IMR-90 (cell line): Measurements from ENCODE around the gene AAK1. TPM values are rescaled to one million over a fixed set of nuclear protein-coding genes. Genes with fewer than 3 reads are reported as not detected.
"Not testable (repeated sequence)": the region's sequence is repeated elsewhere in the genome, so short reads cannot be mapped to it uniquely, and the experiment has no call there.

Source experiments
- ATAC-seq: fragments of 200-7000 bp; cut with Tn5 transposase; 2 replicates; pipeline ENCODE4 v1.9.1; 2020; ENCODE audit warnings: low read depth, mild to moderate bottlenecking, moderate library complexity
- BruUV-seq: library from RNA; stranded (reverse); fragments of 400-500 nt; replicated peaks from 2 replicates; lab custom pipeline; 2021; lab: Mats Ljungman, UMichigan
- CTCF ChIA-PET: fragments of 300-600 bp; formaldehyde crosslinking; extraction: SDS; loops from one replicate; lab custom pipeline; 2021; ENCODE audit warnings: antibody characterized with exemption; lab: Yijun Ruan, JAX
- POLR2A ChIA-PET: fragments of 300-600 bp; sonication (Branson Sonifier 250); formaldehyde crosslinking; loops from one replicate; lab custom pipeline; 2022; ENCODE audit warnings: antibody characterized with exemption; ENCODE audit not compliant: unreplicated experiment; lab: Charles Lee
- DNase-seq: peaks from one replicate; pipeline ENCODE4 v3.0.0; 2013
- H2AFZ ChIP-seq: replicated peaks from 2 replicates; pipeline ENCODE3; 2013; ENCODE audit warnings: low read length, mild to moderate bottlenecking; ENCODE audit not compliant: poor library complexity
- H2AK5ac ChIP-seq: 2 replicates; pipeline ENCODE4 v1.6.1; 2013; ENCODE audit warnings: low read depth, low read length, inconsistent platforms
- H2AK9ac ChIP-seq: replicated peaks from 2 replicates; pipeline ENCODE3; 2013; ENCODE audit warnings: mild to moderate bottlenecking, low read depth, low read length, moderate library complexity; ENCODE audit not compliant: poor library complexity
- H2BK120ac ChIP-seq: 2 replicates; pipeline ENCODE4 v1.6.1; 2013; ENCODE audit warnings: low read depth, low read length, inconsistent platforms
- H2BK15ac ChIP-seq: 3 replicates; pipeline ENCODE4 v1.6.1; 2013; ENCODE audit warnings: low read depth, low read length, inconsistent platforms
- H2BK20ac ChIP-seq: 2 replicates; pipeline ENCODE4 v1.6.1; 2013; ENCODE audit warnings: low read depth, mild to moderate bottlenecking, inconsistent platforms, low read length, moderate library complexity
- H2BK5ac ChIP-seq: 2 replicates; pipeline ENCODE4 v1.6.1; 2013; ENCODE audit warnings: mild to moderate bottlenecking, low read depth, low read length, inconsistent platforms; ENCODE audit not compliant: poor library complexity, severe bottlenecking
- H3K14ac ChIP-seq: replicated peaks from 2 replicates; pipeline ENCODE4 v1.6.1; 2013; ENCODE audit warnings: low read depth, low read length, inconsistent platforms
- H3K18ac ChIP-seq: 2 replicates; pipeline ENCODE4 v1.6.1; 2013; ENCODE audit warnings: low read depth, low read length, control low read depth
- H3K23ac ChIP-seq: 2 replicates; pipeline ENCODE4 v1.6.1; 2013; ENCODE audit warnings: low read depth, low read length, inconsistent platforms
- H3K27ac ChIP-seq: 2 replicates; pipeline ENCODE4 v1.5.1; 2013; ENCODE audit warnings: mild to moderate bottlenecking, control low read depth, low read length; ENCODE audit not compliant: insufficient read depth
- H3K27me3 ChIP-seq: 2 replicates; pipeline ENCODE4 v1.6.1; 2013; ENCODE audit warnings: low read length; ENCODE audit not compliant: control insufficient read depth, insufficient read depth
- H3K36me3 ChIP-seq: 2 replicates; pipeline ENCODE4 v1.6.1; 2013; ENCODE audit warnings: low read length, mixed read lengths; ENCODE audit not compliant: control insufficient read depth, insufficient read depth
- H3K4ac ChIP-seq: 2 replicates; pipeline ENCODE4 v1.6.1; 2013; ENCODE audit warnings: low read depth, low read length, inconsistent platforms
- H3K4me1 ChIP-seq: 2 replicates; pipeline ENCODE4 v1.6.1; 2013; ENCODE audit warnings: low read length, mixed read lengths; ENCODE audit not compliant: control insufficient read depth, insufficient read depth
- H3K4me2 ChIP-seq: 2 replicates; pipeline ENCODE4 v1.6.1; 2013; ENCODE audit warnings: low read depth, mild to moderate bottlenecking, control low read depth, low read length, moderate library complexity
- H3K4me3 ChIP-seq: 2 replicates; pipeline ENCODE4 v1.5.1; 2013; ENCODE audit warnings: low read depth, mild to moderate bottlenecking, control low read depth, low read length, moderate library complexity; ENCODE audit not compliant: insufficient read depth
- H3K56ac ChIP-seq: 2 replicates; pipeline ENCODE4 v1.6.1; 2013; ENCODE audit warnings: low read length, inconsistent platforms; ENCODE audit not compliant: insufficient read depth; ENCODE audit errors: extremely low read depth
- H3K79me1 ChIP-seq, 2 experiments: 2 replicates each; pipeline ENCODE4 v1.6.1; 2013; ENCODE audit warnings: low read length in 2 of 2, inconsistent platforms in 1 of 2, low read depth in 1 of 2
- H3K9ac ChIP-seq: 2 replicates; pipeline ENCODE4 v1.6.1; 2013; ENCODE audit warnings: low read depth, low read length, control low read depth
- H3K9me1 ChIP-seq: 2 replicates; pipeline ENCODE4 v1.6.1; 2013; ENCODE audit warnings: low read length, inconsistent platforms; ENCODE audit not compliant: insufficient read depth
- H3K9me3 ChIP-seq: 2 replicates; pipeline ENCODE4 v1.6.1; 2013; ENCODE audit warnings: low read length; ENCODE audit not compliant: control insufficient read depth, insufficient read depth
- H4K20me1 ChIP-seq: 2 replicates; pipeline ENCODE4 v1.6.1; 2013; ENCODE audit warnings: low read length, inconsistent platforms; ENCODE audit not compliant: insufficient read depth
- H4K5ac ChIP-seq: 2 replicates; pipeline ENCODE4 v1.6.1; 2013; ENCODE audit warnings: mild to moderate bottlenecking, low read depth, low read length, control low read depth
- H4K8ac ChIP-seq, 2 experiments: 2 replicates each; pipeline ENCODE4 v1.6.1; 2013; ENCODE audit warnings: low read depth in 2 of 2, low read length in 2 of 2, control low read depth in 1 of 2, inconsistent platforms in 1 of 2
- H4K91ac ChIP-seq: 2 replicates; pipeline ENCODE4 v1.6.1; 2013; ENCODE audit warnings: low read depth, low read length, inconsistent platforms; ENCODE audit not compliant: insufficient read depth
- WGBS, 2 experiments: methylation state at CpG; one replicate each; pipeline versions ENCODE4 v1.1.5 to v1.1.7; 2013; ENCODE audit warnings: missing lambda C conversion rate in 2 of 2; ENCODE audit not compliant: insufficient read length in 1 of 2; ENCODE audit errors: extremely low coverage in 2 of 2; 5-methylcytosine and 5-hydroxymethylcytosine counted together
- dilution Hi-C: fragments of 300-500 bp; cut with HindIII; formaldehyde crosslinking; loops from one replicate; pipeline ENCODE4 v1.14.3; 2018; ENCODE audit warnings: low sequenced_read_pairs; ENCODE audit not compliant: unreplicated experiment
- in situ Hi-C: fragments of 300-500 bp; cut with MboI; formaldehyde crosslinking; loops from 3 replicates; pipeline ENCODE4 v1.14.3; 2019; ENCODE audit warnings: low sequenced_read_pairs, inconsistent platforms, mixed read lengths
- intact Hi-C: fragments of 100-400 bp; cut with micrococcal nuclease; formaldehyde crosslinking; loops from 2 replicates; pipeline ENCODE4 v1.10.0; 2022
- polyA plus RNA-seq, 3 experiments: library from polyadenylated mRNA; depleted of rRNA; stranded (reverse); fragments of >200 nt; gene quantifications; 2 replicates each; pipeline ENCODE4 v1.2.3, GENCODE V29; 2012; ENCODE audit warnings: low replicate concordance in 1 of 3
- total RNA-seq: library from RNA; depleted of rRNA; stranded (reverse); fragments of >200 nt; gene quantifications from 2 replicates; pipeline ENCODE4 v1.2.3, GENCODE V29; 2012

The AAK1 gene
- total and polyA plus RNA-seq, 2 of the 4 experiments (the other 2 are of a cell fraction): 21.9 to 26.5 TPM

- H3K4me1 ChIP-seq, H3K36me3 ChIP-seq, H2AFZ ChIP-seq, H3K9ac ChIP-seq, H3K4me2 ChIP-seq, intact Hi-C loops, H2BK20ac ChIP-seq, H3K14ac ChIP-seq, H3K56ac ChIP-seq, H4K8ac ChIP-seq, H2BK5ac ChIP-seq, H2AK9ac ChIP-seq, BruUV-seq, ATAC-seq, DNase-seq, H3K9me3 ChIP-seq, POLR2A ChIA-PET, H4K5ac ChIP-seq, H3K23ac ChIP-seq, H3K27ac ChIP-seq, H2AK5ac ChIP-seq, H2BK120ac ChIP-seq, H2BK15ac ChIP-seq, H3K18ac ChIP-seq, H4K91ac ChIP-seq, H3K4ac ChIP-seq, H3K9me1 ChIP-seq, in situ Hi-C loops, H3K4me3 ChIP-seq, H4K20me1 ChIP-seq, H3K27me3 ChIP-seq, dilution Hi-C loops: not testable (repeated sequence)
- CTCF ChIA-PET: interaction anchor here (0.7 kb wide), 1 partner anchor 44 kb away, joined by 3 read pairs; no protein-coding TSS in a partner anchor
- peaks cover 9 to 26% of the 10 kb centered on the region in 2 experiments; a peak in 3 of 4 replicates for H3K79me1 ChIP-seq
- no CpG with 5 or more reads among the region's 5 CpGs for WGBS, 2 experiments
Measured at GRCh38 chr2:69647196-69647595, 3.7 kb upstream of the AAK1 start.
